Activated CD4-positive, alpha-beta memory T cell treated with anti-CD3 and anti-CD28 coated beads, Interleukin-2, amount 10 ng/mL, durations not matched to agents 7 days and 5 days (primary cell): ENCODE results near the gene SPG11. TPM values are rescaled to one million over a fixed set of nuclear protein-coding genes. Genes with fewer than 3 reads are reported as not detected.
A peak's percentile ranks its signal among the peaks of the same experiment; 100 is the strongest.

Experiments
- CTCF ChIA-PET: fragments of 350-600 bp; sonication (Branson Sonifier 250); formaldehyde crosslinking; loops from one replicate; lab custom pipeline; 2021; ENCODE audit warnings: antibody characterized with exemption, inconsistent platforms; lab: Charles Lee
- POLR2A ChIA-PET: fragments of 350-600 bp; sonication (Branson Sonifier 250); formaldehyde crosslinking; loops from one replicate; lab custom pipeline; 2021; ENCODE audit warnings: antibody characterized with exemption; lab: Charles Lee
- DNase-seq: peaks from one replicate; pipeline ENCODE4 v3.0.0-alpha.2; 2020
- H3K27ac Mint-ChIP-seq: one replicate; pipeline ENCODE4 v1.8.0; 2021; ENCODE audit warnings: mild to moderate bottlenecking, mixed read lengths
- H3K27me3 Mint-ChIP-seq: one replicate; pipeline ENCODE4 v1.8.0; 2021; ENCODE audit warnings: mixed read lengths
- H3K36me3 Mint-ChIP-seq: one replicate; pipeline ENCODE4 v1.8.0; 2021; ENCODE audit warnings: low read depth, mixed read lengths
- H3K4me1 Mint-ChIP-seq: one replicate; pipeline ENCODE4 v1.8.0; 2021; ENCODE audit warnings: mixed read lengths
- H3K4me3 Mint-ChIP-seq: one replicate; pipeline ENCODE4 v1.8.0; 2021; ENCODE audit warnings: mild to moderate bottlenecking, mixed read lengths
- H3K9me3 Mint-ChIP-seq: one replicate; pipeline ENCODE4 v1.8.0; 2021; ENCODE audit warnings: mixed read lengths
- total RNA-seq, 2 experiments: library from RNA; stranded (reverse); gene quantifications; one replicate each; pipeline ENCODE4 v1.2.3, GENCODE V29; 2021

Gene SPG11, protein sequence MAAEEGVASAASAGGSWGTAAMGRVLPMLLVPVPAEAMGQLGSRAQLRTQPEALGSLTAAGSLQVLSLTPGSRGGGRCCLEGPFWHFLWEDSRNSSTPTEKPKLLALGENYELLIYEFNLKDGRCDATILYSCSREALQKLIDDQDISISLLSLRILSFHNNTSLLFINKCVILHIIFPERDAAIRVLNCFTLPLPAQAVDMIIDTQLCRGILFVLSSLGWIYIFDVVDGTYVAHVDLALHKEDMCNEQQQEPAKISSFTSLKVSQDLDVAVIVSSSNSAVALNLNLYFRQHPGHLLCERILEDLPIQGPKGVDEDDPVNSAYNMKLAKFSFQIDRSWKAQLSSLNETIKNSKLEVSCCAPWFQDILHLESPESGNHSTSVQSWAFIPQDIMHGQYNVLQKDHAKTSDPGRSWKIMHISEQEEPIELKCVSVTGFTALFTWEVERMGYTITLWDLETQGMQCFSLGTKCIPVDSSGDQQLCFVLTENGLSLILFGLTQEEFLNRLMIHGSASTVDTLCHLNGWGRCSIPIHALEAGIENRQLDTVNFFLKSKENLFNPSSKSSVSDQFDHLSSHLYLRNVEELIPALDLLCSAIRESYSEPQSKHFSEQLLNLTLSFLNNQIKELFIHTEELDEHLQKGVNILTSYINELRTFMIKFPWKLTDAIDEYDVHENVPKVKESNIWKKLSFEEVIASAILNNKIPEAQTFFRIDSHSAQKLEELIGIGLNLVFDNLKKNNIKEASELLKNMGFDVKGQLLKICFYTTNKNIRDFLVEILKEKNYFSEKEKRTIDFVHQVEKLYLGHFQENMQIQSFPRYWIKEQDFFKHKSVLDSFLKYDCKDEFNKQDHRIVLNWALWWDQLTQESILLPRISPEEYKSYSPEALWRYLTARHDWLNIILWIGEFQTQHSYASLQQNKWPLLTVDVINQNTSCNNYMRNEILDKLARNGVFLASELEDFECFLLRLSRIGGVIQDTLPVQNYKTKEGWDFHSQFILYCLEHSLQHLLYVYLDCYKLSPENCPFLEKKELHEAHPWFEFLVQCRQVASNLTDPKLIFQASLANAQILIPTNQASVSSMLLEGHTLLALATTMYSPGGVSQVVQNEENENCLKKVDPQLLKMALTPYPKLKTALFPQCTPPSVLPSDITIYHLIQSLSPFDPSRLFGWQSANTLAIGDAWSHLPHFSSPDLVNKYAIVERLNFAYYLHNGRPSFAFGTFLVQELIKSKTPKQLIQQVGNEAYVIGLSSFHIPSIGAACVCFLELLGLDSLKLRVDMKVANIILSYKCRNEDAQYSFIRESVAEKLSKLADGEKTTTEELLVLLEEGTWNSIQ (N-terminal part only)
- 10 to 100 TPM; 76.9 to 84.4 TPM for total RNA-seq

DNA sequence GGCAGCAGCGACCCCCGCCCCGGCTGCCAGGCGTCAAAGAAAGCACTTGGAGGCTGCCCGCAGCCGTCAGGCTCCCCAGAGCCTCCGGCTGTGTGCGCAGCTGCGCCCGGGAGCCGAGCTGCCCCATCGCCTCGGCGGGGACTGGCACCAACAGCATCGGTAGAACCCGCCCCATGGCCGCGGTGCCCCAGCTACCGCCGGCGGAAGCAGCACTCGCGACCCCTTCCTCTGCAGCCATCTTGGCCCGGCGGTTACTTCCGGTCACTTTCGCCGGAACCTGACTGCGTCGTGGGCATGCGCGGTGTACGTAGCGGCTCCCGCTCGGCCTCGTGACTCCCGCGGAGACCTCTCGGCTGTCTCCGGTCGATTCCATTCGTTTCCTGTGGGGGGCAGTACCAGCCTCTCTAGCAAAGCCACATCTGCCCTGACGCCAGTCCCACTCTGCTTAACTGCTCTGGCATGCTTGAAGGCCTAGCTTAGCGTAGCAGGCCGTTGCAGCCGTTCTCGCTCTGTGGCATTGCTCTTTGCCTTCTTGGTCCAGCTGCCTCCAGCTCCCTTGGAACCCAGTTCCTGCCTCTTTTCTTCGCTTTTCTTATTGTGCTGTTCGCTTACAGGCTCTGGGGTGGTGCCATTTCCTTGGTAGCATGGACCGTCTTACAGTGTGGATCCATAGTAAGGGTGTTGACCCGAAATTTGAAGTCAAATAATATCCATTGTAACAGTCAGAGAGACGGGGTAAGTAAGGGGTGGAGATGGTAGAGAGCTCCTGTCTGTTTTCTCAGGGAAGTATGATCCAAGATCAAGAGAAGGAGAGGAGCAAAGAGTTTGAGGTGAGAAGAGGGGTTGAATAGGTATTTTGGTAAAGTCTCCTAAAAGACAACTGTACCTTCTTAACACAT lies at the start of gene SPG11:
Gene SPG11, minus strand, starts transcription at position 253 of the 899 bp plus-strand sequence. Its CDS starts 15 bp downstream, at position 238.
- Mint-ChIP-seq H3K27ac (peak within 1 kb of the TSS; percentile 92), H3K9me3 (no peaks in the 10 kb centered on the region), H3K27me3 (no peaks in the 10 kb centered on the region), H3K4me3 (peak within 1 kb of the TSS; percentile 97), H3K4me1 (peaks cover 63% of the 10 kb centered on the region), H3K36me3 (peaks cover 25% of the 10 kb centered on the region)
- CTCF ChIA-PET: interaction anchor here (0.7 to 7.4 kb wide), 28 partner anchors 9 to 125 kb away, joined by 3 to 329 read pairs (median 6); partner anchors contain the start of genes B2M, PATL2 and TRIM69
- POLR2A ChIA-PET: interaction anchor here (0.6 to 35.5 kb wide), 33 partner anchors 10 to 236 kb away, joined by 3 to 4153 read pairs (median 7); partner anchors contain the start of genes B2M, CTDSPL2, EIF3J and PATL2
- DNase-seq: peak; percentile 98

DNA sequence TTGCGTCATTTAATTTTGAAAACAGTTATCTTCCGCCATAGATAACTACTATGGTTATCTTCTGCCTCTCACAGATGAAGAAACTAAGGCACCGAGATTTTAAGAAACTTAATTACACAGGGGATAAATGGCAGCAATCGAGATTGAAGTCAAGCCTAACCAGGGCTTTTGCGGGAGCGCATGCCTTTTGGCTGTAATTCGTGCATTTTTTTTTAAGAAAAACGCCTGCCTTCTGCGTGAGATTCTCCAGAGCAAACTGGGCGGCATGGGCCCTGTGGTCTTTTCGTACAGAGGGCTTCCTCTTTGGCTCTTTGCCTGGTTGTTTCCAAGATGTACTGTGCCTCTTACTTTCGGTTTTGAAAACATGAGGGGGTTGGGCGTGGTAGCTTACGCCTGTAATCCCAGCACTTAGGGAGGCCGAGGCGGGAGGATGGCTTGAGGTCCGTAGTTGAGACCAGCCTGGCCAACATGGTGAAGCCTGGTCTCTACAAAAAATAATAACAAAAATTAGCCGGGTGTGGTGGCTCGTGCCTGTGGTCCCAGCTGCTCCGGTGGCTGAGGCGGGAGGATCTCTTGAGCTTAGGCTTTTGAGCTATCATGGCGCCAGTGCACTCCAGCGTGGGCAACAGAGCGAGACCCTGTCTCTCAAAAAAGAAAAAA lies 49.0 kb upstream of the SPG11 start:
- POLR2A ChIA-PET: interaction anchor here (1.1 to 37.6 kb wide), 15 partner anchors 12 to 425 kb away, joined by 3 to 4153 read pairs (median 18); partner anchors contain the start of genes CTDSPL2, EIF3J, SPG11 and TRIM69
- H3K4me3 Mint-ChIP-seq: peak overlapping the region; percentile 98
- H3K4me1 Mint-ChIP-seq: peaks cover 48% of the 10 kb centered on the region
- H3K36me3 Mint-ChIP-seq: peaks cover 84% of the 10 kb centered on the region
- H3K27ac Mint-ChIP-seq: peak overlapping the region; percentile 99
- no peaks in the 10 kb centered on the region for H3K27me3 Mint-ChIP-seq
- H3K9me3 Mint-ChIP-seq: no peaks in the 10 kb centered on the region
- peak; percentile 74 for DNase-seq
- CTCF ChIA-PET: interaction anchor here (1.0 to 15.3 kb wide), 8 partner anchors 20 to 133 kb away, joined by 3 to 399 read pairs (median 10); partner anchors contain the start of genes SPG11 and TRIM69

DNA sequence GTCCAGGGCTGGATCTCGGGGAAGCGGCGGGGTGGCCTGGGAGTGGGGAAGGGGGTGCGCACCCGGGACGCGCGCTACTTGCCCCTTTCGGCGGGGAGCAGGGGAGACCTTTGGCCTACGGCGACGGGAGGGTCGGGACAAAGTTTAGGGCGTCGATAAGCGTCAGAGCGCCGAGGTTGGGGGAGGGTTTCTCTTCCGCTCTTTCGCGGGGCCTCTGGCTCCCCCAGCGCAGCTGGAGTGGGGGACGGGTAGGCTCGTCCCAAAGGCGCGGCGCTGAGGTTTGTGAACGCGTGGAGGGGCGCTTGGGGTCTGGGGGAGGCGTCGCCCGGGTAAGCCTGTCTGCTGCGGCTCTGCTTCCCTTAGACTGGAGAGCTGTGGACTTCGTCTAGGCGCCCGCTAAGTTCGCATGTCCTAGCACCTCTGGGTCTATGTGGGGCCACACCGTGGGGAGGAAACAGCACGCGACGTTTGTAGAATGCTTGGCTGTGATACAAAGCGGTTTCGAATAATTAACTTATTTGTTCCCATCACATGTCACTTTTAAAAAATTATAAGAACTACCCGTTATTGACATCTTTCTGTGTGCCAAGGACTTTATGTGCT lies 48.4 kb upstream of the SPG11 start:
- peak overlapping the region; percentile 99 for H3K27ac Mint-ChIP-seq
- H3K27me3 Mint-ChIP-seq: no peaks in the 10 kb centered on the region
- H3K36me3 Mint-ChIP-seq: peaks cover 80% of the 10 kb centered on the region
- peaks cover 42% of the 10 kb centered on the region for H3K4me1 Mint-ChIP-seq
- DNase-seq: peak; percentile 70
- ChIA-PET CTCF (interaction anchor here (1.0 to 15.3 kb wide), 16 partner anchors 9 to 133 kb away, joined by 3 to 399 read pairs (median 7); partner anchors contain the start of genes SPG11 and TRIM69), POLR2A (interaction anchor here (1.0 to 37.6 kb wide), 27 partner anchors 12 to 284 kb away, joined by 3 to 4153 read pairs (median 6); partner anchors contain the start of genes CTDSPL2, EIF3J, SPG11 and TRIM69)
- H3K4me3 Mint-ChIP-seq: peak overlapping the region; percentile 98
- H3K9me3 Mint-ChIP-seq: no peaks in the 10 kb centered on the region

DNA sequence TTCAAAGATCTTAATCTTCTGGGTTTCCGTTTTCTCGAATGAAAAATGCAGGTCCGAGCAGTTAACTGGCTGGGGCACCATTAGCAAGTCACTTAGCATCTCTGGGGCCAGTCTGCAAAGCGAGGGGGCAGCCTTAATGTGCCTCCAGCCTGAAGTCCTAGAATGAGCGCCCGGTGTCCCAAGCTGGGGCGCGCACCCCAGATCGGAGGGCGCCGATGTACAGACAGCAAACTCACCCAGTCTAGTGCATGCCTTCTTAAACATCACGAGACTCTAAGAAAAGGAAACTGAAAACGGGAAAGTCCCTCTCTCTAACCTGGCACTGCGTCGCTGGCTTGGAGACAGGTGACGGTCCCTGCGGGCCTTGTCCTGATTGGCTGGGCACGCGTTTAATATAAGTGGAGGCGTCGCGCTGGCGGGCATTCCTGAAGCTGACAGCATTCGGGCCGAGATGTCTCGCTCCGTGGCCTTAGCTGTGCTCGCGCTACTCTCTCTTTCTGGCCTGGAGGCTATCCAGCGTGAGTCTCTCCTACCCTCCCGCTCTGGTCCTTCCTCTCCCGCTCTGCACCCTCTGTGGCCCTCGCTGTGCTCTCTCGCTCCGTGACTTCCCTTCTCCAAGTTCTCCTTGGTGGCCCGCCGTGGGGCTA lies 47.8 kb upstream of the SPG11 start, which contains the start of the genes B2M and PATL2:
Gene B2M, plus strand, starts transcription at position 422 of the 647 bp plus-strand sequence. Its CDS starts 30 bp downstream, at position 452.
Gene PATL2, minus strand, starts transcription at position 228 of the 647 bp plus-strand sequence. CDS start 34,833 bp downstream, outside the sequence.
- H3K27me3 Mint-ChIP-seq: no peaks in the 10 kb centered on the region
- POLR2A ChIA-PET: interaction anchor here (0.6 to 37.6 kb wide), 33 partner anchors 11 to 284 kb away, joined by 3 to 4153 read pairs (median 5); partner anchors contain the start of genes CTDSPL2, EIF3J, SPG11 and TRIM69
- H3K4me3 Mint-ChIP-seq: peak within 1 kb of the TSS; percentile 98
- H3K36me3 Mint-ChIP-seq: peaks cover 77% of the 10 kb centered on the region
- H3K27ac Mint-ChIP-seq: peak within 1 kb of the TSS; percentile 99
- CTCF ChIA-PET: interaction anchor here (0.6 to 15.3 kb wide), 18 partner anchors 9 to 285 kb away, joined by 3 to 399 read pairs (median 5); partner anchors contain the start of genes SPG11 and TRIM69
- peaks cover 37% of the 10 kb centered on the region for H3K4me1 Mint-ChIP-seq
- peak; percentile 96 for DNase-seq
- no peaks in the 10 kb centered on the region for H3K9me3 Mint-ChIP-seq

DNA sequence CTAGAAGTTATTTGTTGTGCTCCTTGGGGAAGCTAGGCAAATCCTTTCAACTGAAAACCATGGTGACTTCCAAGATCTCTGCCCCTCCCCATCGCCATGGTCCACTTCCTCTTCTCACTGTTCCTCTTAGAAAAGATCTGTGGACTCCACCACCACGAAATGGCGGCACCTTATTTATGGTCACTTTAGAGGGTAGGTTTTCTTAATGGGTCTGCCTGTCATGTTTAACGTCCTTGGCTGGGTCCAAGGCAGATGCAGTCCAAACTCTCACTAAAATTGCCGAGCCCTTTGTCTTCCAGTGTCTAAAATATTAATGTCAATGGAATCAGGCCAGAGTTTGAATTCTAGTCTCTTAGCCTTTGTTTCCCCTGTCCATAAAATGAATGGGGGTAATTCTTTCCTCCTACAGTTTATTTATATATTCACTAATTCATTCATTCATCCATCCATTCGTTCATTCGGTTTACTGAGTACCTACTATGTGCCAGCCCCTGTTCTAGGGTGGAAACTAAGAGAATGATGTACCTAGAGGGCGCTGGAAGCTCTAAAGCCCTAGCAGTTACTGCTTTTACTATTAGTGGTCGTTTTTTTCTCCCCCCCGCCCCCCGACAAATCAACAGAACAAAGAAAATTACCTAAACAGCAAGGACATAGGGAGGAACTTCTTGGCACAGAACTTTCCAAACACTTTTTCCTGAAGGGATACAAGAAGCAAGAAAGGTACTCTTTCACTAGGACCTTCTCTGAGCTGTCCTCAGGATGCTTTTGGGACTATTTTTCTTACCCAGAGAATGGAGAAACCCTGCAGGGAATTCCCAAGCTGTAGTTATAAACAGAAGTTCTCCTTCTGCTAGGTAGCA lies 47.0 kb upstream of the SPG11 start:
- ChIA-PET CTCF (interaction anchor here (0.6 to 15.3 kb wide), 18 partner anchors 10 to 284 kb away, joined by 3 to 399 read pairs (median 5); partner anchors contain the start of genes SPG11 and TRIM69), POLR2A (interaction anchor here (0.6 to 37.6 kb wide), 30 partner anchors 10 to 283 kb away, joined by 3 to 4153 read pairs (median 6); partner anchors contain the start of genes CTDSPL2, EIF3J, SPG11 and TRIM69)
- peaks cover 76% of the 10 kb centered on the region for H3K36me3 Mint-ChIP-seq
- peak; percentile 58 for DNase-seq
- peaks cover 32% of the 10 kb centered on the region for H3K4me1 Mint-ChIP-seq
- peak overlapping the region; percentile 99 for H3K27ac Mint-ChIP-seq
- peak overlapping the region; percentile 98 for H3K4me3 Mint-ChIP-seq
- no peaks in the 10 kb centered on the region for H3K27me3 Mint-ChIP-seq
- no peaks in the 10 kb centered on the region for H3K9me3 Mint-ChIP-seq

DNA sequence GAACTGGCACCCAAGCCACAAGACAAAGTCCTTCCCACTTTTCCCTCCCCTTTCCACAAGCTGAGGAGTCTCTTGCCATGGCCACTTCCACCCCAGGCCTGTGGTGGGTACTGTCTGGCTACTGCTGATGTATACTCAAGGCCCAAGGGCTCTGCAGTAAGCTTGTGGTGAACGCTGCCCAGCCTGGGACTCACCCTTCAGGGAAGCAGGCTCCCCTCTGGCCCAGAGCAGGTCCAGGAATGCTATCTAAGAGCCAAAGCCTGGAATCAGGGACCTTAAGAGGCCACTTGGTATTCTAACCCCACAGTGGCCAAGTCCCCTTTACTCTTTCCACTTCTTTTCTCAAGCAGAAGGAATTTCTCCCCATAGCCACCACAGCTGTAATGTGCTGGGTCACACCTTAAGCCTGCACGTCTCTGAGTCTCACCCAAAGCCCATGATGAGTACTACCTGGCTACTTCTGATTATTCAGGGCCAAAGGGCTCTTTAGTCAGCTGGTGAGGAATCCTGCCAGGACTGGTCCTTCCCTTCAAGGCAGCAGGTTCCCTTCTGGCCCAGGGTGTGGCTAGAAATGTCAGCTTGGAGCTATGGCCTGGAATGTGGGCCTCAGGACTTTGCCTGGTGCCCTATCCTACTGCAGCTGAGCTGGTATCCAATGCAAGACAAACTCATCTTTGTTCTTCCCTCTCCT lies 43.6 kb upstream of the SPG11 start:
- ChIA-PET POLR2A (interaction anchor here (0.9 to 37.6 kb wide), 5 partner anchors 8 to 316 kb away, joined by 3 to 4153 read pairs (median 4); partner anchors contain the start of genes SPG11 and TRIM69), CTCF (no interaction called here)
- Mint-ChIP-seq H3K4me3 (no peak overlapping the region), H3K36me3 (peaks cover 71% of the 10 kb centered on the region), H3K27ac (no peak overlapping the region), H3K27me3 (no peaks in the 10 kb centered on the region), H3K9me3 (peaks cover 14% of the 10 kb centered on the region), H3K4me1 (peaks cover 23% of the 10 kb centered on the region)
- no peak for DNase-seq

DNA sequence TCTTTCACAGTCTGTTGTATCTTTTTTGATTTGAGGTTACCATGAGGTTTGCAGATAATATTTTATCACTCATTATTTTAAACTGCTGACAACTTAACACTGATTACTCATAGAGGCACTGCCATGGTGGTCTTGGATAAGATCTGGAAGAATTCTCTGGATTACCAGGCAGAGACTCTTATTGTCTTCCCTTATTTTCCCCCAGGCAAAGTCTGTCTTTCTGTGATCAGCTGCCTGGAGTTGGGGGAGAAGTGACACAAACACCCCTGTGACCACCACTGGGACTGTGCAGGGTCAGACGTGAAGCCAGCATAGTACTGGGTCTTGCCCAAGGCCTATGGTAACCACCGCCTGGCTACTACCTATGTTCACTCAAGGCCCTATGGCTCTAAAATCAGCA lies 42.9 kb upstream of the SPG11 start:
- POLR2A ChIA-PET: interaction anchor here (0.6 to 37.6 kb wide), 4 partner anchors 9 to 317 kb away, joined by 3 to 4153 read pairs (median 1596); partner anchors contain the start of genes SPG11 and TRIM69
- no peak overlapping the region for H3K27ac Mint-ChIP-seq
- DNase-seq: no peak
- H3K9me3 Mint-ChIP-seq: peaks cover 20% of the 10 kb centered on the region
- CTCF ChIA-PET: interaction anchor here (2.1 kb wide), 1 partner anchor 43 kb away, joined by 9 read pairs; the partner anchor contains the start of gene SPG11
- peaks cover 26% of the 10 kb centered on the region for H3K4me1 Mint-ChIP-seq
- H3K27me3 Mint-ChIP-seq: no peaks in the 10 kb centered on the region
- H3K4me3 Mint-ChIP-seq: no peak overlapping the region
- peaks cover 69% of the 10 kb centered on the region for H3K36me3 Mint-ChIP-seq

DNA sequence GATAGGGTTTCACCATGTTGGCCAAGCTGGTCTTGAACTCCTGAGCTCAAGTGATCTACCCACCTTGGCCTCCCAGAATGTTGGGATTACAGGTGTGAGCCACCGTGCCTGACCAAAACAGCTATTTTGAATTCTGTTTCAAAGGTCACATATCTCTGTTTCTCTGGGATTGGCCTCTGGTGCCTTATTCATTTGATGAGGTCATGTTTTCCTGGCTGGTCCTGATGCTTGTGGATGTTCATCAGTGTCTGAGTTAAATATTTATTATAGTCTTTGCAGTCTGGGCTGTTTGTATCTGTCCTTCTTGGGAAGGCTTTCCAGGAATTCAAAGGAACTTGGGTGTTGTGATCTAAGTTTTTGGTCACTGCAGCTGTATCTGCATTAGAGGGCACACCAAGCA lies 42.5 kb upstream of the SPG11 start:
- H3K27me3 Mint-ChIP-seq: no peaks in the 10 kb centered on the region
- POLR2A ChIA-PET: interaction anchor here (0.6 to 37.6 kb wide), 3 partner anchors 9 to 30 kb away, joined by 3 to 4153 read pairs (median 3188); partner anchors contain the start of genes SPG11 and TRIM69

More for the DNA sequence above, 42.5 kb upstream of the SPG11 start:
- H3K36me3 Mint-ChIP-seq: peaks cover 68% of the 10 kb centered on the region
- no peak for DNase-seq
- H3K4me1 Mint-ChIP-seq: peaks cover 28% of the 10 kb centered on the region
- H3K27ac Mint-ChIP-seq: no peak overlapping the region
- peaks cover 20% of the 10 kb centered on the region for H3K9me3 Mint-ChIP-seq
- H3K4me3 Mint-ChIP-seq: no peak overlapping the region
- CTCF ChIA-PET: interaction anchor here (1.6 to 2.1 kb wide), 2 partner anchors 13 to 43 kb away, joined by 6 to 9 read pairs; partner anchors contain the start of gene SPG11
